Heart left ventricle (tissue), 13 donors: Measurements from ENCODE around the gene CD300LG.
A peak's percentile ranks its signal among the peaks of the same experiment; 100 is the strongest.

Experiments
- CTCF ChIP-seq, 12 donors: fragments of 200-600 bp; sonication (generic) in 4 of 12; IDR thresholded peaks; one replicate each; pipeline versions ENCODE4 v1.5.0 to v1.8.0; 2018 to 2022; ENCODE audit warnings: antibody characterized with exemption in 12 of 12, mild to moderate bottlenecking in 5 of 12
- POLR2A ChIP-seq, 2 donors: fragments of 450-650 bp; IDR thresholded peaks; one replicate each; pipeline ENCODE4 v1.6.1; 2017; ENCODE audit warnings: antibody characterized with exemption in 2 of 2, mild to moderate bottlenecking in 2 of 2, moderate library complexity in 2 of 2
- donor health status: ischemic (EF 13 %, LVEDD 7.1; RV severe dilation, severe dysfunction).
- donor health status: DM: no; HTN: yes; CAD: no.
- donor health status: DM: no; HTN: no; CAD: no.
- donor health status: ischemic (EF 25% LVEDD 6.9; RV normal size, moderate dysfunction).
- donor health status: ischemic (EF 25% LVEDD 5.7; RV mildly dilated, moderate dysfunction).
- donor health status: ischemic (EF 35%, LVEDD 5.7; RV mildly dilated, moderate dysfunction).
- donor health status: nonischemic (EF 11% LVEDD 7.7; RV severe dilation, severe dysfunction).
- donor health status: DM: yes; HTN: yes; CAD: no.
- donor health status: PGD.
- donor health status: ischemic (EF 29% LVEDD 5.4; RV normal size, mild dysfunction).
- donor health status: nonischemic (EF 23%, LVEDD 6.1; RV moderate dilation, normal function).

- no peak for TF ChIP-seq CTCF (IDR thresholded peaks at IDR 0.05)
- peak in 1 of 2 donors; percentile 18 for TF ChIP-seq POLR2A (IDR thresholded peaks at IDR 0.05)
These were observed 1.6 kb downstream of the CD300LG start for GRCh38 chr17:43848601-43849000.
